Heart right ventricle (tissue), 16 donors: ENCODE results near the gene MRPS6. TPM values are rescaled to one million over a fixed set of nuclear protein-coding genes. Genes with fewer than 3 reads are reported as not detected.
A peak's percentile ranks its signal among the peaks of the same experiment; 100 is the strongest.

Experiments used
- ATAC-seq, 8 donors: fragments of 200-7000 bp; cut with Tn5 transposase; one replicate each; pipeline ENCODE4 v1.9.1; 2020; ENCODE audit warnings: mild to moderate bottlenecking in 8 of 8, moderate library complexity in 8 of 8, moderate number of reproducible peaks in 1 of 8
- DNase-seq, 2 donors: peaks; one replicate each; pipeline ENCODE4 v3.0.0-alpha.2; 2020
- H3K27ac ChIP-seq, 10 donors: fragments of 200-600 bp; sonication (generic) in 2 of 10; one replicate each; pipeline versions ENCODE4 v1.5.0 to v1.8.0; 2020 to 2022; ENCODE audit warnings: mild to moderate bottlenecking in 3 of 10
- H3K27me3 ChIP-seq, 7 donors: fragments of 200-600 bp; one replicate each; pipeline ENCODE4 v1.8.0; 2021 to 2022; ENCODE audit warnings: mild to moderate bottlenecking in 2 of 7
- H3K36me3 ChIP-seq, 9 donors: fragments of 200-600 bp; sonication (generic) in 1 of 9; one replicate each; pipeline versions ENCODE4 v1.5.0 to v1.8.0; 2020 to 2022; ENCODE audit warnings: mild to moderate bottlenecking in 2 of 9
- H3K4me1 ChIP-seq, 9 donors: fragments of 200-600 bp; sonication (generic) in 1 of 9; one replicate each; pipeline versions ENCODE4 v1.5.0 to v1.8.0; 2020 to 2022; ENCODE audit warnings: mild to moderate bottlenecking in 4 of 9
- H3K4me3 ChIP-seq, 10 donors: fragments of 200-600 bp; sonication (generic) in 2 of 10; one replicate each; pipeline versions ENCODE4 v1.5.0 to v1.8.0; 2020 to 2022; ENCODE audit warnings: mild to moderate bottlenecking in 7 of 10, moderate library complexity in 2 of 10
- H3K9me3 ChIP-seq, 11 donors: fragments of 200-600 bp in 10 of 11; sonication (generic) in 2 of 11; one replicate each; pipeline versions ENCODE4 v1.5.0 to v1.8.0; 2013 to 2022; ENCODE audit warnings: mild to moderate bottlenecking in 2 of 11, control low read depth in 1 of 11, moderate library complexity in 1 of 11
- WGBS, 2 donors: extraction: QIAGEN DNeasy Blood & Tissue Kit; methylation state at CpG; one replicate each; pipeline ENCODE4 v1.1.7; 2013; ENCODE audit warnings: inconsistent platforms in 1 of 2; 5-methylcytosine and 5-hydroxymethylcytosine counted together
- intact Hi-C, 10 donors: fragments of 100-400 bp; cut with DNase I; formaldehyde crosslinking; loops; one replicate each; pipeline versions ENCODE4 v1.11.1 to v1.14.2; 2022
- polyA plus RNA-seq, 2 donors: library from polyadenylated mRNA; stranded (reverse); fragments of 200-250 nt; gene quantifications; one replicate each; pipeline ENCODE4 v1.2.3, GENCODE V29; 2013
- total RNA-seq, 10 donors: library from RNA; stranded (reverse); fragmentation: NEBNext Ultra II Directional in 3 of 10; extraction: Animal tissue kit (Norgen Biotek cat#: 25700) in 3 of 10; gene quantifications; one replicate each; pipeline versions ENCODE4 v1.2.1 to v1.2.4, GENCODE V29; 2021 to 2023
- TF ChIP-seq, protein P1 (sequence below), 9 donors: fragments of 200-600 bp; sonication (generic) in 2 of 9; IDR thresholded peaks; one replicate each; pipeline versions ENCODE4 v1.5.0 to v1.8.0; 2021 to 2022; ENCODE audit warnings: antibody characterized with exemption in 9 of 9, mild to moderate bottlenecking in 5 of 9, moderate library complexity in 1 of 9
- donor health status: Arrhythmogenic right ventricular cardiomyopathy.
- donor health status: ischemic (EF 13 %, LVEDD 7.1; RV severe dilation, severe dysfunction).
- donor health status: healthy with polysubstance abuse.
- donor health status: DM: no; HTN: yes; CAD: no.
- donor health status: DM: no; HTN: no; CAD: no.
- donor health status: ischemic (EF 25% LVEDD 6.9; RV normal size, moderate dysfunction).
- donor health status: ischemic (EF 25% LVEDD 5.7; RV mildly dilated, moderate dysfunction).
- donor health status: healthy.
- donor health status: DM: yes; HTN: yes; CAD: no.
- donor health status: Ischemic cardiomyopathy.
- donor health status: ischemic (EF 35%, LVEDD 5.7; RV mildly dilated, moderate dysfunction).
- donor health status: nonischemic (EF 11% LVEDD 7.7; RV severe dilation, severe dysfunction).
- donor health status: DM: yes; HTN: yes; CAD: no.
- donor health status: PGD.
- donor health status: ischemic (EF 29% LVEDD 5.4; RV normal size, mild dysfunction).
- donor health status: nonischemic (EF 23%, LVEDD 6.1; RV moderate dilation, normal function).

The MRPS6 gene
- total and polyA plus RNA-seq, 12 donors: 32.0 to 68.1 (median 39.8) TPM

DNA sequence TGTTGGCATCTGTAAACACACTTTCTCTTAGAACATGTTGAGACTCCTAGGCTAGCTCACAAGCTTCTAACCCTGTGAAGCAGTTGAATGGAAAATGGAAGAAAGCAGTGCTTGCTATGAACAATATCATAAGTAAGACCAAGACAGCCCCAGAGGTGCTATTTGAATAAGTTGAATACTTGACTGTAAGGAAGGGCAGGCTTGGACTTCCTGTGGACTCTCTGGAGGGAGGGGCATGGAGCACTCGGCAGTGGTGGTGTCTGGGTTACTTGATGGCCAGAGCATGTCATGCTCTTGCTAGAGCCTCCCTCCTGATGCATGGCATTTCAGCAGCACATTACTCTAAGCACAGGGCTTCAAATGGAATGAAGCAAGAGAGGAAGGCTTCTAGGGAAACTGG, 60.0 kb downstream of the MRPS6 start:
- ATAC-seq (no peak), DNase-seq (no peak)
- H3K4me1 ChIP-seq: peaks cover 3 to 59% (median 55%) of the 10 kb centered on the region in 9 donors
- no peaks in the 10 kb centered on the region for H3K27me3 ChIP-seq
- intact Hi-C loops: loop anchor here in 3 of 10 donors (5.0 kb wide), 3 partner anchors 51 to 214 kb away; no protein-coding TSS in a partner anchor
- H3K36me3 ChIP-seq: peaks cover 0 to 20% (median 0%) of the 10 kb centered on the region in 9 donors
- WGBS, 2 donors: 29 to 30% methylated on average over 1 of the region's 1 CpG
- H3K9me3 ChIP-seq: peaks cover 0 to 14% (median 0%) of the 10 kb centered on the region in 11 donors
- no peak overlapping the region for H3K4me3 ChIP-seq
- TF ChIP-seq, protein P1, sequence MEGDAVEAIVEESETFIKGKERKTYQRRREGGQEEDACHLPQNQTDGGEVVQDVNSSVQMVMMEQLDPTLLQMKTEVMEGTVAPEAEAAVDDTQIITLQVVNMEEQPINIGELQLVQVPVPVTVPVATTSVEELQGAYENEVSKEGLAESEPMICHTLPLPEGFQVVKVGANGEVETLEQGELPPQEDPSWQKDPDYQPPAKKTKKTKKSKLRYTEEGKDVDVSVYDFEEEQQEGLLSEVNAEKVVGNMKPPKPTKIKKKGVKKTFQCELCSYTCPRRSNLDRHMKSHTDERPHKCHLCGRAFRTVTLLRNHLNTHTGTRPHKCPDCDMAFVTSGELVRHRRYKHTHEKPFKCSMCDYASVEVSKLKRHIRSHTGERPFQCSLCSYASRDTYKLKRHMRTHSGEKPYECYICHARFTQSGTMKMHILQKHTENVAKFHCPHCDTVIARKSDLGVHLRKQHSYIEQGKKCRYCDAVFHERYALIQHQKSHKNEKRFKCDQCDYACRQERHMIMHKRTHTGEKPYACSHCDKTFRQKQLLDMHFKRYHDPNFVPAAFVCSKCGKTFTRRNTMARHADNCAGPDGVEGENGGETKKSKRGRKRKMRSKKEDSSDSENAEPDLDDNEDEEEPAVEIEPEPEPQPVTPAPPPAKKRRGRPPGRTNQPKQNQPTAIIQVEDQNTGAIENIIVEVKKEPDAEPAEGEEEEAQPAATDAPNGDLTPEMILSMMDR (IDR thresholded peaks at IDR 0.05): no peak
- peak overlapping the region in 2 of 10 donors; percentile 51 to 79 for H3K27ac ChIP-seq

DNA sequence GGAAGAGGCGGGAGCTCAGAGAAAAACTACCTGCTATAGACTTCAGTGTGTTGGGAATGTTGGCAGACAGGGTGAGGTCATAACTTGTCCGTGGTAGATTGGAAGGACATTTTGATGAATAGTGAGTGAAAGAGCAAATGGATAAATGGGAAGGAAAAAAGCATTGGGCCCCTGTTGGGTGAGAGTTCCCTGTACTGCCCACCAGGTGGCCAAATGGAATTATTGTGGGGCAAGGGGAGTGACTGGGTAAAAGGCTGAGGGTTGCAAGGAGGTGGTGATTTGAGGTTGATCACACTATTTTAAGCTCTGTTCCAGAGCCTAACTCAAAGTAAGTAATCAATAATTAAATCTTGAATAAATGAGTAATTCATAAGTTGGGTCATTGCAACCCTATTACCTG, 60.4 kb downstream of the MRPS6 start:
- ATAC-seq: no peak
- peaks cover 0 to 20% (median 0%) of the 10 kb centered on the region in 9 donors for H3K36me3 ChIP-seq
- H3K27me3 ChIP-seq: no peaks in the 10 kb centered on the region
- H3K9me3 ChIP-seq: peaks cover 0 to 14% (median 0%) of the 10 kb centered on the region in 11 donors
- intact Hi-C loops: loop anchor here in 3 of 10 donors (5.0 kb wide), 3 partner anchors 52 to 213 kb away; no protein-coding TSS in a partner anchor
- WGBS, 2 donors: 69 to 73% methylated on average over 2 of the region's 2 CpGs
- DNase-seq: no peak
- peaks cover 3 to 55% (median 50%) of the 10 kb centered on the region in 9 donors for H3K4me1 ChIP-seq
- H3K4me3 ChIP-seq: no peak overlapping the region
- TF ChIP-seq, protein P1 (IDR thresholded peaks at IDR 0.05): peak in 1 of 9 donors; percentile 25
- no peak overlapping the region for H3K27ac ChIP-seq

DNA sequence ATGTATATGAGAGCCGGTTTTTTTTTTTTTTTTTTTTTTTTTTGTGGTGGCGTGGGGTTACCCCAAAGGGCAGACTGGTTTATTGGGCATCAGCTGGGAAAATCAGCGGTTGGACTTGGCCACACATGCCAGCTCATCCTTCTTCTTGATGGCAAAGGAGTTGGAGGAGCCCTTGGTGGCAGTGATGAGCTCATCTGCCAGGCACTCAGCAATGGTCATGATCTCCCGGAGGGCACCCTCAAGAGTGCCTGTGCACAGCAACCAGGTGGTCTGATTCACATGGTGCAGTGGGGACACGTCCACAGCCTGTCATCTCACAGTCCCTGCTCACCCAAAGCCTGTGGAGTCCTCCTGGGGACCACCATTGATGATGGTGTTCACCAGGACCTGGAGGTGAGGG, 62.0 kb downstream of the MRPS6 start:
- WGBS, 2 donors: 93 to 94% methylated on average over 5 of the region's 5 CpGs
- Histone ChIP-seq H3K4me3 (no peak overlapping the region), H3K9me3 (peaks cover 0 to 14% (median 0%) of the 10 kb centered on the region in 11 donors), H3K36me3 (peaks cover 0 to 20% (median 0%) of the 10 kb centered on the region in 9 donors), H3K4me1 (peaks cover 0 to 40% (median 37%) of the 10 kb centered on the region in 9 donors), H3K27me3 (no peaks in the 10 kb centered on the region), H3K27ac (no peak overlapping the region)
- ATAC-seq (peak in 1 of 8 donors; percentile 43), DNase-seq (no peak)
- TF ChIP-seq, protein P1 (IDR thresholded peaks at IDR 0.05): no peak
- intact Hi-C loops: no loop called here

DNA sequence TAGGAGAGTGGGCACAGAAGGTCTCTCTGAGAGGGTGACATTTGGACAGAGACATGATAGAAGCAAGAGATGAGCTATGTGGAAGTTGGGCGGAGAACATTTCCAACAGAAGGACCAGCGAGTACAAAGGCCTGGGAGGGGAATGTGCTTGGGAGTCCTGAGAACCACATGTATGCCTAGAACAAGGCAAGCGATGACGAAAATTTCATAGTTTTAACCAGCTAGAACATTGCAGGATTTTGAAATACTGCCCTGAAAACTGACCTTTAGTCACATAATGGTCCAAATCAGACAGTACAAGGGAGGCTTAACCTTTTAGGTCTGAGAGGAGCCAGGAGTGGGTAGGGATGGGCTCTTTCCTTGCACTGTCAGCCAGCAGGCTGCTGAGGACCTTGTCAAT, 68.0 kb downstream of the MRPS6 start:
- 97% methylated on average over 4 of the region's 4 CpGs for WGBS, 2 donors
- TF ChIP-seq, protein P1 (IDR thresholded peaks at IDR 0.05): no peak
- Histone ChIP-seq H3K9me3 (peaks cover 0 to 12% (median 0%) of the 10 kb centered on the region in 11 donors), H3K4me3 (no peak overlapping the region), H3K27ac (no peak overlapping the region), H3K4me1 (peaks cover 0 to 13% (median 9%) of the 10 kb centered on the region in 9 donors), H3K27me3 (no peaks in the 10 kb centered on the region), H3K36me3 (peaks cover 0 to 34% (median 0%) of the 10 kb centered on the region in 9 donors)
- DNase-seq (no peak), ATAC-seq (no peak)
- intact Hi-C loops: loop anchor here in 1 of 10 donors (5.0 kb wide), 1 partner anchor 36 kb away; no protein-coding TSS in a partner anchor
